HepG2 (cell line): ENCODE results near the gene FBP1. TPM values are rescaled to one million over a fixed set of nuclear protein-coding genes. Genes with fewer than 3 reads are reported as not detected.

Source experiments
- MED8 ChIP-seq: sonication (generic); formaldehyde crosslinking; IDR thresholded peaks from 2 replicates; pipeline ENCODE4 v1.8.1; 2023; ENCODE audit warnings: mild to moderate bottlenecking, missing genetic modification reagents; ENCODE audit not compliant: insufficient replicate concordance
- SRY ChIP-seq: sonication (generic); formaldehyde crosslinking; IDR thresholded peaks from 2 replicates; pipeline ENCODE4 v1.8.0; 2022; ENCODE audit warnings: mild to moderate bottlenecking, missing genetic modification reagents
- ZFP82 ChIP-seq: sonication (generic); formaldehyde crosslinking; IDR thresholded peaks from 2 replicates; pipeline ENCODE4 v1.5.1; 2020; ENCODE audit warnings: mild to moderate bottlenecking, missing genetic modification reagents, borderline replicate concordance
- ZNF253 ChIP-seq: sonication (generic); formaldehyde crosslinking; IDR thresholded peaks from 2 replicates; pipeline ENCODE4 v1.8.0; 2022; ENCODE audit warnings: mild to moderate bottlenecking, missing genetic modification reagents, borderline replicate concordance
- ZNF44 ChIP-seq: sonication (generic); formaldehyde crosslinking; IDR thresholded peaks from 2 replicates; pipeline ENCODE4 v1.5.1; 2020; ENCODE audit warnings: mild to moderate bottlenecking, missing genetic modification reagents
- ZNF703 ChIP-seq: sonication (generic); formaldehyde crosslinking; IDR thresholded peaks from 2 replicates; pipeline ENCODE4 v1.5.1; 2020; ENCODE audit warnings: missing genetic modification reagents, mild to moderate bottlenecking, moderate library complexity, borderline replicate concordance
- ZNF780A ChIP-seq: sonication (generic); formaldehyde crosslinking; IDR thresholded peaks from 2 replicates; pipeline ENCODE4 v1.8.0; 2022; ENCODE audit warnings: mild to moderate bottlenecking, missing genetic modification reagents, moderate library complexity
- ZNF816 ChIP-seq: sonication (generic); formaldehyde crosslinking; IDR thresholded peaks from 2 replicates; pipeline ENCODE4 v1.8.0; 2022; ENCODE audit warnings: missing genetic modification reagents, mild to moderate bottlenecking, borderline replicate concordance
- polyA plus RNA-seq, 8 experiments: library from polyadenylated mRNA; depleted of rRNA in 3 of 8; stranded (reverse) in 7 of 8; unstranded in 1 of 8; fragments of >200 nt; fragmentation: Illumina TruSeq in 4 of 8; extraction: Trizol in 4 of 8; gene quantifications; 2 replicates each; pipeline versions ENCODE4 v1.2.1 to v1.2.3, GENCODE V29; 2011 to 2016; ENCODE audit warnings: low read depth in 4 of 8, missing spikeins in 1 of 8, mixed read lengths in 1 of 8; ENCODE audit not compliant: insufficient read depth in 1 of 8
- total RNA-seq, 5 experiments: library from RNA; depleted of rRNA; stranded (reverse); fragments of >200 nt; fragmentation: Illumina TruSeq; extraction: Trizol; gene quantifications; 2 replicates each; pipeline ENCODE4 v1.2.3, GENCODE V29; 2016; ENCODE audit warnings: low read depth in 1 of 5
- TF ChIP-seq, protein P1 (sequence below): sonication (generic); formaldehyde crosslinking; IDR thresholded peaks from 2 replicates; pipeline ENCODE4 v1.4.0; 2020; ENCODE audit warnings: missing genetic modification reagents
- TF ChIP-seq, protein P2 (sequence below): IDR thresholded peaks from 2 replicates; pipeline ENCODE4 v1.6.1; 2016; ENCODE audit warnings: missing biosample characterization, missing genetic modification reagents, low read depth
- TF ChIP-seq, protein P3 (sequence below): sonication (generic); formaldehyde crosslinking; IDR thresholded peaks from 2 replicates; pipeline ENCODE4 v1.8.1; 2022; ENCODE audit warnings: low read depth, mild to moderate bottlenecking, missing genetic modification reagents
- TF ChIP-seq, protein P4 (sequence below): sonication (generic); formaldehyde crosslinking; IDR thresholded peaks from 2 replicates; pipeline ENCODE4 v1.8.0; 2022; ENCODE audit warnings: mild to moderate bottlenecking, missing genetic modification reagents, moderate library complexity
- TF ChIP-seq, protein P5 (sequence below): sonication (generic); formaldehyde crosslinking; IDR thresholded peaks from 2 replicates; pipeline ENCODE4 v1.5.1; 2020; ENCODE audit warnings: mild to moderate bottlenecking, missing genetic modification reagents, borderline replicate concordance
- TF ChIP-seq, protein P6 (sequence below): sonication (generic); formaldehyde crosslinking; IDR thresholded peaks from 2 replicates; pipeline ENCODE4 v1.4.0; 2020; ENCODE audit warnings: missing genetic modification reagents

FBP1 gene
- total and polyA plus RNA-seq, 2 of the 13 experiments (the other 11 are each of a cell fraction or from before 2014, with no cell fraction given): 0.29 to 0.53 TPM

DNA sequence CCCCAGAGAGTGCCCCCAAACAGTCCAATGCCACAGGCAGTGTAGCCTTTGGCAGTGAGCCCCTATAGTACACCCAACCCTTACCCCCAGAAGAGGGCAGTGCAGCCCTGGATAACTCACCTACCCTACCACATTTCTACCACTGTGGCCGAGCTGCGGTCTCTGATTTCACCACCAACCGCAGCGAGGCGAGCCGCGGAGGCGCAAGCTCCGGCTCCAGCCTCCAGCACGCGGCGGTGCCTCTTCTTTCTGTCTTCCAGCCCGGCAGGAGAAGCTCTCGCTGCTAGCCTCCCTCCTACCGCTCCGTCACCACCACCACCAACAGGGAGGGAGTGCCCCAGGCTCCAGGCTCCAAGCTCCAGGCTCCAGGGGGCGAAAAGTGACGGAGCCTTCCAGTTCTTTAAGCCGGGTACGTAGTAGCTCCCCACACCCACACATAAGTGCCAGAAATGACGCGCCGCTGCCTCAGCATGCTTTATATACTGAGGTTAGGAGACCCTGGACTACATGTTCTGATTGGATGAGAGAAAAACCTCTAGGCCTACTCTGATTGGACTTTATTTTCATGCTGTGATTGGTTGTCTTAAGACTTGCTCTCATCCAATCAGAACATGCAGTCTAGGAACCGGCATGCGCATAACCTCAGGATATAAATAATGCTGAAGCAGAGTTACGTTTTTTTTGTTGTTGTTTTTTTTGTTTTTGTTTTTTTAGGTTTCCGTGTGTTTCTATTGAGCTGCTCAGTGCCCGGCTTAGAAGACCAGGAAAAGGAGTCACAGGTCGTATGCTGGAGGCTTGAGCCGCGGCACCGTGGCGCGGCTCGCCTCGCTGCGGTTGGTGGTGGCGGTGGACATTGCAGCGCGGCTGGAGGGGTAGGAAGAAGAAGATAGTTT, 84.6 kb downstream of the FBP1 start, which contains the start of gene PCAT7 (continued):
- TF ChIP-seq ZNF253 (no peak), ZNF703 (CRISPR knock-in tag) (no peak), ZFP82 (CRISPR knock-in tag) (no peak), SRY (CRISPR knock-in tag) (peak; percentile 80; the same call in 1 of the 2 replicates), ZNF816 (CRISPR knock-in tag) (no peak), ZNF44 (CRISPR knock-in tag) (peak; percentile 46; the same call in 1 of the 2 replicates), MED8 (CRISPR knock-in tag) (no peak), ZNF780A (CRISPR knock-in tag) (no peak)
- TF ChIP-seq, protein P1, sequence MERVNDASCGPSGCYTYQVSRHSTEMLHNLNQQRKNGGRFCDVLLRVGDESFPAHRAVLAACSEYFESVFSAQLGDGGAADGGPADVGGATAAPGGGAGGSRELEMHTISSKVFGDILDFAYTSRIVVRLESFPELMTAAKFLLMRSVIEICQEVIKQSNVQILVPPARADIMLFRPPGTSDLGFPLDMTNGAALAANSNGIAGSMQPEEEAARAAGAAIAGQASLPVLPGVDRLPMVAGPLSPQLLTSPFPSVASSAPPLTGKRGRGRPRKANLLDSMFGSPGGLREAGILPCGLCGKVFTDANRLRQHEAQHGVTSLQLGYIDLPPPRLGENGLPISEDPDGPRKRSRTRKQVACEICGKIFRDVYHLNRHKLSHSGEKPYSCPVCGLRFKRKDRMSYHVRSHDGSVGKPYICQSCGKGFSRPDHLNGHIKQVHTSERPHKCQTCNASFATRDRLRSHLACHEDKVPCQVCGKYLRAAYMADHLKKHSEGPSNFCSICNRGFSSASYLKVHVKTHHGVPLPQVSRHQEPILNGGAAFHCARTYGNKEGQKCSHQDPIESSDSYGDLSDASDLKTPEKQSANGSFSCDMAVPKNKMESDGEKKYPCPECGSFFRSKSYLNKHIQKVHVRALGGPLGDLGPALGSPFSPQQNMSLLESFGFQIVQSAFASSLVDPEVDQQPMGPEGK (CRISPR knock-in tag): no peak
- TF ChIP-seq, protein P2, sequence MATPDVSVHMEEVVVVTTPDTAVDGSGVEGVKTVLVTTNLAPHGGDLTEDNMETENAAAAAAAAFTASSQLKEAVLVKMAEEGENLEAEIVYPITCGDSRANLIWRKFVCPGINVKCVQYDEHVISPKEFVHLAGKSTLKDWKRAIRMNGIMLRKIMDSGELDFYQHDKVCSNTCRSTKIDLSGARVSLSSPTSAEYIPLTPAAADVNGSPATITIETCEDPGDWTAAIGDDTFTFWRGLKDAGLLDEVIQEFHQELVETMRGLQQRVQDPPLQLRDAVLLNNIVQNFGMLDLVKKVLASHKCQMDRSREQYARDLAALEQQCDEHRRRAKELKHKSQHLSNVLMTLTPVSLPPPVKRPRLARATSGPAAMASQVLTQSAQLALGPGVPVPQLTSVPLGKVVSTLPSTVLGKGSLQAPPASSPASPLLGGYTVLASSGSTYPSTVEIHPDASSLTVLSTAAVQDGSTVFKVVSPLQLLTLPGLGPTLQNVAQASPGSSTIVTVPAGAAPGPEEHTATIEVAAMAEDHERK: no peak
- TF ChIP-seq, protein P3, sequence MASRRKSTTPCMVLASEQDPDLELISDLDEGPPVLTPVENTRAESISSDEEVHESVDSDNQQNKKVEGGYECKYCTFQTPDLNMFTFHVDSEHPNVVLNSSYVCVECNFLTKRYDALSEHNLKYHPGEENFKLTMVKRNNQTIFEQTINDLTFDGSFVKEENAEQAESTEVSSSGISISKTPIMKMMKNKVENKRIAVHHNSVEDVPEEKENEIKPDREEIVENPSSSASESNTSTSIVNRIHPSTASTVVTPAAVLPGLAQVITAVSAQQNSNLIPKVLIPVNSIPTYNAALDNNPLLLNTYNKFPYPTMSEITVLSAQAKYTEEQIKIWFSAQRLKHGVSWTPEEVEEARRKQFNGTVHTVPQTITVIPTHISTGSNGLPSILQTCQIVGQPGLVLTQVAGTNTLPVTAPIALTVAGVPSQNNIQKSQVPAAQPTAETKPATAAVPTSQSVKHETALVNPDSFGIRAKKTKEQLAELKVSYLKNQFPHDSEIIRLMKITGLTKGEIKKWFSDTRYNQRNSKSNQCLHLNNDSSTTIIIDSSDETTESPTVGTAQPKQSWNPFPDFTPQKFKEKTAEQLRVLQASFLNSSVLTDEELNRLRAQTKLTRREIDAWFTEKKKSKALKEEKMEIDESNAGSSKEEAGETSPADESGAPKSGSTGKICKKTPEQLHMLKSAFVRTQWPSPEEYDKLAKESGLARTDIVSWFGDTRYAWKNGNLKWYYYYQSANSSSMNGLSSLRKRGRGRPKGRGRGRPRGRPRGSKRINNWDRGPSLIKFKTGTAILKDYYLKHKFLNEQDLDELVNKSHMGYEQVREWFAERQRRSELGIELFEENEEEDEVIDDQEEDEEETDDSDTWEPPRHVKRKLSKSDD (CRISPR knock-in tag): no peak
- TF ChIP-seq, protein P4, sequence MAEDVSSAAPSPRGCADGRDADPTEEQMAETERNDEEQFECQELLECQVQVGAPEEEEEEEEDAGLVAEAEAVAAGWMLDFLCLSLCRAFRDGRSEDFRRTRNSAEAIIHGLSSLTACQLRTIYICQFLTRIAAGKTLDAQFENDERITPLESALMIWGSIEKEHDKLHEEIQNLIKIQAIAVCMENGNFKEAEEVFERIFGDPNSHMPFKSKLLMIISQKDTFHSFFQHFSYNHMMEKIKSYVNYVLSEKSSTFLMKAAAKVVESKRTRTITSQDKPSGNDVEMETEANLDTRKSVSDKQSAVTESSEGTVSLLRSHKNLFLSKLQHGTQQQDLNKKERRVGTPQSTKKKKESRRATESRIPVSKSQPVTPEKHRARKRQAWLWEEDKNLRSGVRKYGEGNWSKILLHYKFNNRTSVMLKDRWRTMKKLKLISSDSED: no peak
- TF ChIP-seq, protein P5, sequence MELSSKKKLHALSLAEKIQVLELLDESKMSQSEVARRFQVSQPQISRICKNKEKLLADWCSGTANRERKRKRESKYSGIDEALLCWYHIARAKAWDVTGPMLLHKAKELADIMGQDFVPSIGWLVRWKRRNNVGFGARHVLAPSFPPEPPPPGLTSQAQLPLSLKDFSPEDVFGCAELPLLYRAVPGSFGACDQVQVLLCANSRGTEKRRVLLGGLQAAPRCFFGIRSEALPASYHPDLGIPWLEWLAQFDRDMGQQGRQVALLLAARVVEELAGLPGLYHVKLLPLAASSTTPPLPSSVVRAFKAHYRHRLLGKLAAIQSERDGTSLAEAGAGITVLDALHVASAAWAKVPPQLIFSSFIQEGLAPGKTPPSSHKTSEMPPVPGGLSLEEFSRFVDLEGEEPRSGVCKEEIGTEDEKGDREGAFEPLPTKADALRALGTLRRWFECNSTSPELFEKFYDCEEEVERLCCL (CRISPR knock-in tag): no peak
- TF ChIP-seq, protein P6, sequence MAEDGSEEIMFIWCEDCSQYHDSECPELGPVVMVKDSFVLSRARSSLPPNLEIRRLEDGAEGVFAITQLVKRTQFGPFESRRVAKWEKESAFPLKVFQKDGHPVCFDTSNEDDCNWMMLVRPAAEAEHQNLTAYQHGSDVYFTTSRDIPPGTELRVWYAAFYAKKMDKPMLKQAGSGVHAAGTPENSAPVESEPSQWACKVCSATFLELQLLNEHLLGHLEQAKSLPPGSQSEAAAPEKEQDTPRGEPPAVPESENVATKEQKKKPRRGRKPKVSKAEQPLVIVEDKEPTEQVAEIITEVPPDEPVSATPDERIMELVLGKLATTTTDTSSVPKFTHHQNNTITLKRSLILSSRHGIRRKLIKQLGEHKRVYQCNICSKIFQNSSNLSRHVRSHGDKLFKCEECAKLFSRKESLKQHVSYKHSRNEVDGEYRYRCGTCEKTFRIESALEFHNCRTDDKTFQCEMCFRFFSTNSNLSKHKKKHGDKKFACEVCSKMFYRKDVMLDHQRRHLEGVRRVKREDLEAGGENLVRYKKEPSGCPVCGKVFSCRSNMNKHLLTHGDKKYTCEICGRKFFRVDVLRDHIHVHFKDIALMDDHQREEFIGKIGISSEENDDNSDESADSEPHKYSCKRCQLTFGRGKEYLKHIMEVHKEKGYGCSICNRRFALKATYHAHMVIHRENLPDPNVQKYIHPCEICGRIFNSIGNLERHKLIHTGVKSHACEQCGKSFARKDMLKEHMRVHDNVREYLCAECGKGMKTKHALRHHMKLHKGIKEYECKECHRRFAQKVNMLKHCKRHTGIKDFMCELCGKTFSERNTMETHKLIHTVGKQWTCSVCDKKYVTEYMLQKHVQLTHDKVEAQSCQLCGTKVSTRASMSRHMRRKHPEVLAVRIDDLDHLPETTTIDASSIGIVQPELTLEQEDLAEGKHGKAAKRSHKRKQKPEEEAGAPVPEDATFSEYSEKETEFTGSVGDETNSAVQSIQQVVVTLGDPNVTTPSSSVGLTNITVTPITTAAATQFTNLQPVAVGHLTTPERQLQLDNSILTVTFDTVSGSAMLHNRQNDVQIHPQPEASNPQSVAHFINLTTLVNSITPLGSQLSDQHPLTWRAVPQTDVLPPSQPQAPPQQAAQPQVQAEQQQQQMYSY (CRISPR knock-in tag): no peak
